SK-N-SH (cell line): ENCODE results near the gene RRAGC. TPM values are rescaled to one million over a fixed set of nuclear protein-coding genes. Genes with fewer than 3 reads are reported as not detected.

Source experiments
- CTCF ChIA-PET: fragments of 300-600, 350-600 bp; formaldehyde crosslinking; extraction: SDS; loops from one replicate; lab custom pipeline; 2021; lab: Yijun Ruan, JAX
- POLR2A ChIA-PET: fragments of 350-600 bp; sonication (Branson Sonifier 250); formaldehyde crosslinking; extraction: SDS; loops from one replicate; lab custom pipeline; 2020; ENCODE audit warnings: antibody characterized with exemption, inconsistent platforms; lab: Yijun Ruan, JAX
- DNase-seq: peaks from one replicate; pipeline ENCODE4 v3.0.0; 2012
- H2AFZ ChIP-seq: fragments of 200-600 bp; sonication (generic); 2 replicates; pipeline ENCODE4 v1.8.1; 2016; ENCODE audit warnings: antibody characterized with exemption, mild to moderate bottlenecking, low read depth
- H3F3A ChIP-seq: fragments of 200-600 bp; sonication (generic); replicated peaks from 2 replicates; pipeline ENCODE3; 2016; ENCODE audit warnings: antibody characterized with exemption, mild to moderate bottlenecking; ENCODE audit not compliant: insufficient read depth
- H3K27ac ChIP-seq, 2 experiments: fragments of 200-500 bp in 1 of 2; fragments of 200-600 bp in 1 of 2; sonication (Bioruptor generic) in 1 of 2; sonication (generic), shearing (Covaris generic) in 1 of 2; 2 replicates each; pipeline versions ENCODE4 v1.5.1 to v1.6.1; 2014 to 2016; ENCODE audit warnings: low read depth in 2 of 2, inconsistent platforms in 1 of 2, low read length in 1 of 2, mild to moderate bottlenecking in 1 of 2, mixed read lengths in 1 of 2
- H3K27me3 ChIP-seq: fragments of 200-600 bp; sonication (generic), shearing (Covaris generic); 2 replicates; pipeline ENCODE4 v1.6.1; 2016; ENCODE audit warnings: mixed run types; ENCODE audit not compliant: insufficient read depth
- H3K36me3 ChIP-seq, 2 experiments: fragments of 200-500 bp in 1 of 2; fragments of 200-600 bp in 1 of 2; sonication (Bioruptor generic) in 1 of 2; sonication (generic) in 1 of 2; replicated peaks in 1 of 2; 2 replicates each; pipeline versions ENCODE3 to v1.5.1; 2014 to 2016; ENCODE audit warnings: low read length in 1 of 2, mild to moderate bottlenecking in 1 of 2; ENCODE audit not compliant: insufficient read depth in 2 of 2, control insufficient read depth in 1 of 2
- H3K4me1 ChIP-seq, 2 experiments: fragments of 200-500 bp in 1 of 2; fragments of 200-600 bp in 1 of 2; sonication (Bioruptor generic) in 1 of 2; sonication (generic), shearing (Covaris generic) in 1 of 2; 2 replicates each; pipeline versions ENCODE4 v1.5.1 to v1.6.1; 2014 to 2016; ENCODE audit warnings: low read depth in 1 of 2, low read length in 1 of 2, mixed run types in 1 of 2; ENCODE audit not compliant: insufficient read depth in 2 of 2, control insufficient read depth in 1 of 2
- H3K4me2 ChIP-seq: fragments of 200-600 bp; sonication (generic), shearing (Covaris generic); 2 replicates; pipeline ENCODE4 v1.6.1; 2017; ENCODE audit warnings: mixed run types
- H3K4me3 ChIP-seq, 2 experiments: fragments of 200-500 bp in 1 of 2; fragments of 200-600 bp in 1 of 2; sonication (Bioruptor generic) in 1 of 2; sonication (generic), shearing (Covaris generic) in 1 of 2; 2 replicates each; pipeline versions ENCODE4 v1.5.1 to v1.8.1; 2014 to 2016; ENCODE audit warnings: low read depth in 2 of 2, inconsistent platforms in 1 of 2, low read length in 1 of 2, mild to moderate bottlenecking in 1 of 2, mixed read lengths in 1 of 2, moderate library complexity in 1 of 2
- H3K79me2 ChIP-seq: fragments of 200-600 bp; sonication (generic); 2 replicates; pipeline ENCODE4 v1.8.1; 2017; ENCODE audit warnings: mild to moderate bottlenecking; ENCODE audit not compliant: insufficient read depth
- H3K9ac ChIP-seq: fragments of 200-600 bp; sonication (generic); 2 replicates; pipeline ENCODE4 v1.6.1; 2017; ENCODE audit warnings: mixed run types
- H3K9me2 ChIP-seq: fragments of 200-600 bp; sonication (generic); 2 replicates; pipeline ENCODE4 v1.6.1; 2017; ENCODE audit warnings: mixed run types
- H3K9me3 ChIP-seq: fragments of 200-600 bp; sonication (generic); 2 replicates; pipeline ENCODE4 v1.6.1; 2017; ENCODE audit warnings: mixed run types, mild to moderate bottlenecking, moderate library complexity
- H4K20me1 ChIP-seq: fragments of 200-600 bp; sonication (generic); 2 replicates; pipeline ENCODE4 v1.6.1; 2017; ENCODE audit warnings: mild to moderate bottlenecking, mixed run types; ENCODE audit not compliant: insufficient read depth
- CHD2 ChIP-seq: fragments of 150-350 bp; IDR thresholded peaks from 2 replicates; pipeline ENCODE4 v1.6.1; 2018; ENCODE audit warnings: low read length; ENCODE audit not compliant: partially characterized antibody
- EP300 ChIP-seq, 2 experiments: IDR thresholded peaks; 2 replicates each; pipeline versions ENCODE4 v1.4.0 to v1.6.1; 2012; ENCODE audit warnings: borderline replicate concordance in 1 of 2, low read depth in 1 of 2, low read length in 1 of 2
- IRF3 ChIP-seq: fragments of 150-350 bp; IDR thresholded peaks from 2 replicates; pipeline ENCODE4 v1.6.1; 2016; ENCODE audit warnings: mild to moderate bottlenecking, low read depth, low read length
- JUND ChIP-seq: IDR thresholded peaks from 2 replicates; pipeline ENCODE4 v1.4.0; 2012
- MAX ChIP-seq: IDR thresholded peaks from 2 replicates; pipeline ENCODE4 v1.4.0; 2012; ENCODE audit warnings: low read depth
- NFIC ChIP-seq: IDR thresholded peaks from 2 replicates; pipeline ENCODE4 v1.4.0; 2012; ENCODE audit warnings: borderline replicate concordance
- RAD21 ChIP-seq: IDR thresholded peaks from 2 replicates; pipeline ENCODE4 v1.6.1; 2012; ENCODE audit warnings: mild to moderate bottlenecking, low read length
- TAF1 ChIP-seq: IDR thresholded peaks from 2 replicates; pipeline ENCODE4 v1.6.1; 2012; ENCODE audit warnings: low read depth, mild to moderate bottlenecking, low read length, moderate library complexity, borderline replicate concordance
- TCF12 ChIP-seq: IDR thresholded peaks from 2 replicates; pipeline ENCODE4 v1.4.0; 2012
- TEAD4 ChIP-seq: IDR thresholded peaks from 2 replicates; pipeline ENCODE4 v1.4.0; 2012; ENCODE audit warnings: mild to moderate bottlenecking, borderline replicate concordance; ENCODE audit not compliant: insufficient read depth
- ZBTB33 ChIP-seq: IDR thresholded peaks from 2 replicates; pipeline ENCODE4 v1.4.0; 2012; ENCODE audit warnings: low read depth, borderline replicate concordance
- WGBS: methylation state at CpG from one replicate; pipeline ENCODE4 v1.1.6; 2017; ENCODE audit warnings: low lambda C conversion rate; 5-methylcytosine and 5-hydroxymethylcytosine counted together
- polyA plus RNA-seq, 3 experiments: library from polyadenylated mRNA; depleted of rRNA; stranded (reverse); fragments of >200 nt; gene quantifications; 2 replicates each; pipeline ENCODE4 v1.2.3, GENCODE V29; 2012

The RRAGC gene
- polyA plus RNA-seq, 1 of the 3 experiments (the other 2 are of a cell fraction): 9.6 TPM

- Histone ChIP-seq H4K20me1 (no peaks in the 10 kb centered on the region; the same call in 1 of the 2 replicates), H3K4me2 (peak overlapping the region; percentile 85), H3K27ac (peak overlapping the region; percentile 37 to 64; a peak in 3 of 4 replicates), H3K9me3 (no peaks in the 10 kb centered on the region), H3K27me3 (no peaks in the 10 kb centered on the region), H3K79me2 (peaks cover 61% of the 10 kb centered on the region), H3K4me1 (peaks cover 7 to 13% of the 10 kb centered on the region in 2 experiments; a peak in 3 of 4 replicates), H3K36me3 (peaks cover 33 to 34% of the 10 kb centered on the region in 2 experiments), H2AFZ (peak overlapping the region; percentile 75; the same call in 1 of the 2 replicates)
- POLR2A ChIA-PET: interaction anchor here (1.0 kb wide), 1 partner anchor 167 kb away, joined by 3 read pairs; the partner anchor contains the start of gene NDUFS5
- no peak for TF ChIP-seq TCF12
- TF ChIP-seq CHD2: no peak
- TF ChIP-seq JUND: no peak
- TF ChIP-seq NFIC: no peak
- TF ChIP-seq ZBTB33: no peak
- TF ChIP-seq, all 33 proteins: peak for 0
- CTCF ChIA-PET: interaction anchor here (0.8 kb wide), 1 partner anchor 12 kb away, joined by 3 read pairs; no protein-coding TSS in a partner anchor
- Histone ChIP-seq H3F3A (no peaks in the 10 kb centered on the region), H3K9ac (peak overlapping the region; percentile 71), H3K9me2 (no peaks in the 10 kb centered on the region), H3K4me3 (peak overlapping the region; percentile 95 to 100)
- peak; percentile 62 for DNase-seq
- 6% methylated on average over 7 of the region's 51 CpGs for WGBS
These were observed 575 bp downstream of the RRAGC start for GRCh38 chr1:38858833-38859560.

- Histone ChIP-seq H3F3A (peaks cover 3% of the 10 kb centered on the region), H3K9me3 (no peaks in the 10 kb centered on the region), H3K79me2 (peaks cover 34% of the 10 kb centered on the region), H3K4me1 (peaks cover 0 to under 1% of the 10 kb centered on the region in 2 experiments; a peak in 1 of 4 replicates), H2AFZ (no peak overlapping the region), H4K20me1 (no peaks in the 10 kb centered on the region; the same call in 1 of the 2 replicates), H3K4me3 (no peak overlapping the region), H3K36me3 (peaks cover 51 to 67% of the 10 kb centered on the region in 2 experiments), H3K9me2 (no peaks in the 10 kb centered on the region), H3K9ac (no peak overlapping the region), H3K27ac (no peak overlapping the region), H3K4me2 (no peak overlapping the region), H3K27me3 (no peaks in the 10 kb centered on the region)
- POLR2A ChIA-PET: no interaction called here
- DNase-seq: no peak
- WGBS: 94% methylated on average over 4 of the region's 4 CpGs
- TF ChIP-seq MAX: no peak
- TF ChIP-seq JUND: no peak
- TF ChIP-seq IRF3: no peak
- no peak for TF ChIP-seq TEAD4
- TF ChIP-seq EP300 (IDR thresholded peaks at IDR 0.05; ENCODE audit: borderline replicate concordance in 1 of 2, low read depth in 1 of 2, low read length in 1 of 2): no peak
- TF ChIP-seq RAD21: no peak
- TF ChIP-seq TAF1: no peak
- CTCF ChIA-PET: interaction anchor here (1.7 kb wide), 1 partner anchor 18 kb away, joined by 6 read pairs; no protein-coding TSS in a partner anchor
These were observed 6.8 kb downstream of the RRAGC start for GRCh38 chr1:38852780-38853179.
